G401.6 (cell line): ENCODE measurements around the gene UNC45B.
"Not testable (repeated sequence)": the region's sequence is repeated elsewhere in the genome, so short reads cannot be mapped to it uniquely, and the experiment has no call there.

Experiments used
- FAIRE-seq: peaks from 2 replicates; lab custom pipeline; 2012; peaks lifted over from hg19 to GRCh38; lab: Jason Lieb, UNC

UNC45B gene

DNA sequence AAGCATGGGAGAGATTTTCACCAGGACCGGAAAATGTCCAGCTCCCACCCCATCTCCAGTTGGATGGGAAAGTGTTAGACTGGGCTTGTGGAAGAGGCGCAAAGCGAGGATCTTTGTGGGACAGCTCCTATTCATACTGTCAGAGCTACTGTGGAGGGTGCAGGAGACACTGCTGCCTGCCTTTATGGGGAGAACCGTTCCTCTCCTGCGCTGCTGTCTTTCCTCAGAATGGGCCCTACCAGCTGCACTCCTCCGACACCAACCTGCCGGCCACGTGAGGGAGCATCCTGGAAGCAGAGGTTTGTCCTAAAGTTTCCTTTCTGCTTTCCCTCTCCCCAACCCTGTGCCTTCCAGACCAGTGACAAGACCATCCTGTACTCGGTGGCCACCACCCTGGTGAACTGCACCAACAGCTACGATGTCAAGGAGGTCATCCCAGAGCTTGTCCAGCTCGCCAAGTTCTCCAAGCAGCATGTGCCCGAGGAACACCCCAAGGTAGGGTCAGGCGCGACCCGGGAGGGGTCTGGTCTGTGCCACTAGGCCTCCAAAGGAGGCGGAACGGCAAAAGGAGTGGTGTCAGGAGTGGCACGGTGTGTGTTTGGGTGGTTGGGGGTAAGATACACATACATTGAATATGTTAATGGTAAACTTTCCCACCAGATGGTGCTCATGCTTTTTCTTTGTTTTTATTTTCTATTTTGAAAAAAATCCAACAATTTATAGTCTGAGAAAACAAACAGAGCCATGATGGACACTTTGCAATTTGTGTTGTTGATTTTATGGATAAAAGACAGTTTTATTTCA is 23.6 kb downstream of the UNC45B start:
- peak; percentile 40 for FAIRE-seq

DNA sequence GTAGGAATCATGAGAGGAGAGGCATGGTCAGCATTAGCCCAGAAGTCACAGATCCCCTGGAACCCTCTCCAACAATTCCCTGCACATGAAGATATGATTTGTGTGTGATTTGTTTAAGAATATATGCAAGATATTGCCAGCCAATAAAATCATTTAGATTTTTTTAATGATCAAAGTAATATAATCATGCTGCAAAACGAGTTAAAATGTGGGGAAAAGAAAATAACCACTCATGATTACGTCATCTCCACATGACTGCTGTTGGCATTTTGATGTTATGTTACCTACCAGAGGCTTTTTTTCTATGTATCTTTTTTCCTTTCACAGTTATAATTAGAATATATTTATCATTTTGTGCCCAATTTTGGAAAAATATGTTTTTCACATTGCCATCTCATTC is 24.2 kb downstream of the UNC45B start:
- FAIRE-seq = no peak

DNA sequence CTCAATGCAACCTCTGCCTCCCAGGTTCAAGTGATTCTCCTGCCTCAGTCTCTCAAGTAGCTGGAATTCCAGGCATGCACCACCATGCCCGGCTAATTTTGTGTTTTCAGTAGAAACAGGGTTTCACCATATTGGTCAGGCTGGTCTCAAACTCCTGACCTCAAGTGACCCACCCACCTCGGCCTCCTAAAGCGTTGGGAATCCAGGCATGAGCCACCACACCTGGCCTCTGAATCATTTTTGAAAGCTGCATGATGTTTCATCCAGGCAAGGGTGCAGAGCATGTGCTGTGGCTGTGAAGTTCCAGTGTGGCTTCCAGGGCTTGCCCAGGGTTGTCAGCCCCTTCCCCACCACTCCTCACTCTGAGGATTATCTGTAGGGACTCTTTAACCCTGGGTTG is 24.7 kb downstream of the UNC45B start:
- FAIRE-seq = not testable (repeated sequence)

DNA sequence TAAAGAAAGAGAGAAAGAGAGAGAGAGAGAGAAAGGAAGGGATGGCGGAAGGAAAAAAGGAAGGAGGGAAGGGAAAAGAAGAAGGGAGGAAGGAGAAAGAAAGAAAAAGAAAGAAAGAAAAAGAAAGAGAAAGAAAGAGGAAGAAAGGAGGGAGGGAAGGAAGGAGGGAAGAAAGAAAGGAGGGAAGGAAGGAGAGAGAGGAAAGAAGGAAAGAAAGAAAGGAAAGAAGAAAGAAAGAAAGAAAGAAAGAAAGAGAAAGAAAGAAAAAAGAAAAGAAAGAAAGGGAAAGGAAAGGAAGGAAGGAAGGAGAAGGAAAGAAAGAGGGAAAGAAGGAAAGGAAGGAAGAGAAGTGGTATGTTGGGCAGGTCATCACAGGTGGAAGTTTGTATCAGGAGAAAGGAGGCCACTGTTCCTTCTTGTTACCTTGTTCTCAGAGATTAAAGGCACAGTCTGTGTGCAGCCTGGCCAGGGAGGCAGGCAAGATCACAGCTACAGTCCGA is 27.3 kb downstream of the UNC45B start:
- FAIRE-seq = no peak

DNA sequence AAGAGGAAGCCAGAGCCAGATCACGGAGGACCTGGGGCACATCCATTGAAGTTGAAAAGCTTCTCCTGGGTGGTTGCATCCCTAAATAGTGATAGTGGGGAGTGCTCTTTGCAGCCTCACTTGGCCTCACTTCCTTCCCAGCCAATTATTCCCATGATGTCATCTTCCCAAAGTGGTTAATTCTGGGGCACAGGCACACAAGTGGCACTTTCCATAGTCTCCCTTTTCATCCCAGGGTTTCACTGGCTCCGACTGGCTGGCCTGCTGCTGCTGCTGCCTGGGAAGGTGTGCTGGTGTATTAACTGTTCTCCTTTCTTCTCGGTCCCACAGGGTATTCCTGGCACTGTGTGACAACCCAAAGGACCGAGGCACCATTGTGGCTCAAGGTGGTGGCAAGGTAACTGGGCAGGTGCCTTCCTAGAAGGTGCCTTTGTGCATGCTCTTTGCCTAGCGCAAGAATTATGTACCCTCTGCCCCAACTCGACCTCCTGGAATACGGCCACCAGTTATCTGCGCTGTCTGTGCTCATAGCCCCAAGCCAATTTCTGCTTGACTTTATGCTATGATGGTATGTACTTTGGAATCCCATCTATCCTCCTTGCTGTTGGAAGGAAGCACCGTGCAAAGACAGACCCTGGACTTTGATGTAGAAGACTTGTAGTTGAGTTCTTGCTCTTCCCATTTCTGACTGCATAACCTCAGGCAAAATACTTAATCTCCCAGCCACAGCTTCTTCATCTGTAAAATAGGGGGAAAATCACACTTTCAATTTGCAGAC is 28.2 kb downstream of the UNC45B start:
- no peak for FAIRE-seq

DNA sequence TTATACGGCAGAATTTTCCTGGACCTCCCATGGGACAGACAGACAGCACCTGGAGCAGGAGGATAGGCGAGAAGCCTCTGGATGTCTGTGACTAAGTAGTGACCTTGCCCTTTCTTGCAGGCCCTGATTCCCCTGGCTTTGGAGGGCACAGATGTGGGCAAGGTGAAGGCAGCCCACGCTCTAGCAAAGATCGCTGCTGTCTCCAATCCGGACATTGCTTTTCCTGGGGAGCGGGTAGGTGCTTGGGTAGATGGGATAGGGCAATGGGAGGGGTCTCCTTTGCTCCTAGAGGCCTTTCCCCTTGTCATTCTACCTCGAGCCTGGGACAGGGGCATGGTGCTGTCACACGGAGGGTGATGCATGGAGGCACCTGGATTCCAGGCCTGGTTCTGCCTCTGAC is 29.3 kb downstream of the UNC45B start:
- FAIRE-seq = no peak

DNA sequence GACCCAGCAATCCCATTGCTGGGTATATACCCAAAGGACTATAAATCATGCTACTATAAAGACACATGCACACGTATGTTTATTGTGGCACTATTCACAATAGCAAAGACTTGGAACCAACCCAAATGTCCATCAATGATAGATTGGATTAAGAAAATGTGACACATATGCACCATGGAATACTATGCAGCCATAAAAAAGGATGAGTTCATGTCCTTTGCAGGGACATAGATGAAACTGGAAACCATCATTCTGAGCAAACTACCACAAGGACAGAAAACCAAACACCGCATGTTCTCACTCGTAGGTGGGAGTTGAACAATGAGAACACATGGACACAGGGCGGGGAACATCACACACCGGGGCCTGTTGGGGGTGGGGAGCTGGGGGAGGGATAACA is 31.8 kb downstream of the UNC45B start:
- not testable (repeated sequence) for FAIRE-seq

DNA sequence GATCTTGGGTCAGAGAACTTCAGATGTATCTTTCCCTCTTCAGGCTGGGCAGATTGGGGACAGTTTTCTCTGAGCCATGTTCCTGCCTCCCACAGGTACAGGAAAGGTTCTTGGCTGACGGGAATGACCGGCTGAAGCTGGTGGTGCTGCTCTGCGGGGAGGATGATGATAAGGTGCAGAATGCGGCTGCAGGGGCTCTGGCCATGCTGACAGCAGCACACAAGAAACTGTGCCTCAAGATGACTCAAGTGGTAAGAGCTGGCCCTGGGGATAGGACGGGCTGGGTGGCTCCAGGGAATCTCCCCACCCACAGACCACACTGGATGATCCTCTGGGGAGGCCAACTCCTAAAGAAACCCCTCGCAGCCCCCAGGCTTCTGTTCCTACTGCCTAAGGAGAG is 35.7 kb downstream of the UNC45B start:
- no peak for FAIRE-seq

DNA sequence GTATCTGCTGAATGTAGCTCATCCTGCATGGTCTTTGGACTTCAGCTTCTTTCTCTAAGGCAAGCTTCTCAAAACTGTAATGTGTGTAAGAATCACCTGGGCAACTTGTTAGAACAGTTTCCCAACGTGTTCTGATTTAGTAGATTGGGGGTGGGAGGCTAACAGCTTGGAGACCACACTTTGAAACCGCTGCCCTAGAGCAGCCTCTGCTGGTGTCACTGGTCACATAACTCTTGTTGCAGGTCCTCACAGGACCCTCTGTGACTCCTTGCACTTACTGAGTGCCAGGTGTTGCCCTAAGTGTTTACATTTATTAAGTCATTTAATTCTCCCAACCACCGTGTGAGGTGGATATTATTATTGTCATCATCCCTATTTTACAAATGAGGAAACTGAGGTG is 36.7 kb downstream of the UNC45B start:
- no peak for FAIRE-seq

DNA sequence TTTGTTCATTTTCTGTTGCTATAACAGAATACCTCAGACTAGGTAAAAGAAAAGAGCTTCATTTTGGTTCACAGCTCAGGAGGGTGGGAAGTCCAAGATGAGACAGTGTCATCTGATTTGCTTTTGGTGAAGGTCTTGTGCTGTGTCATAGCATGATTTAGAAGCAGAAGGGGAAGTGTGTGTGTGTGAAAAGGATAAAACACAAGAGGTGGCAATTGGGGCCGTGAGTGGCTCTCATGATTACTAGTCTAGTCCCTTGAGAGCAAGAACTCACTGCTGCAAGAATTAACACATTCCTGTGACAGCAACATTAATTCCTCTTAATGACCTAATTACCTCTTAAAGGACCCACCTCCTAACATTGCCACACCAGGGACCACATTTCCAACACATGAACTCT is 38.2 kb downstream of the UNC45B start:
- FAIRE-seq = no peak

DNA sequence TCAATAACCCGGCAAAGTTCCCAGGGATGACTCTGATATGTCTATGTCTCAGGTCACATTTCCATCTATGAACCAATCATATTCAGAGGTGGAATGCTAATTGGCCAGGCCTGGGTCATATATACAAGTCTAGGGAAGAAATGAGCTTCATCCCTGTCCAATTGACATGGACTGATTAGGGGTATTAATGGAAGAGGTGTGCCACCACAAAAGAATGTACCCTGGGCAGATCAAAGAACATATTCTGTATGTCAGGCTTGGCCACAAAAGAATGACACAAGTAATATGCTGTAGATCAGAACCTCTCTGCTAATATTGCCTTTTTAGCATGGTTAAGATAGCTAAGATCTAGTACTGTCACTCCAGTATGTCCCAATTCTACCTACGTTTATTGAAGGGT is 39.9 kb downstream of the UNC45B start:
- no peak for FAIRE-seq

DNA sequence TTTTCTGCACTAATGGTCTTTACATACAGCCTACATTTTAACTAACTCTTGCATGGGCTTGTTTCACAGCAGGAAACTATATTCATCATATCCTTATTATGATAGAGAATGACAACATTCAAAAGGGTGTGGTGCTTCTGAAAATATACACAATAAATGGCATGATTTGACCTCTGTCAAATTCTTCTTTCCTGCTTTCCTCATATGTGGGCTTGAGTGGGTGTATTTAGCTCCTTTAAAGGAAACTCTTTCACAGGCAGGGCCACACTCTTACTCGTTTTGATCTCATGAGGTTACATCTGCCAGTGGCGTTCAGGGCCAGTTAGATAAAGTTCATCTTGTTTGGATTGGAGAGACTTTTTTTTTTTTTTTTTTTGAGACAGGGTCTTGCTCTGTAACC is 40.5 kb downstream of the UNC45B start:
- FAIRE-seq = no peak

DNA sequence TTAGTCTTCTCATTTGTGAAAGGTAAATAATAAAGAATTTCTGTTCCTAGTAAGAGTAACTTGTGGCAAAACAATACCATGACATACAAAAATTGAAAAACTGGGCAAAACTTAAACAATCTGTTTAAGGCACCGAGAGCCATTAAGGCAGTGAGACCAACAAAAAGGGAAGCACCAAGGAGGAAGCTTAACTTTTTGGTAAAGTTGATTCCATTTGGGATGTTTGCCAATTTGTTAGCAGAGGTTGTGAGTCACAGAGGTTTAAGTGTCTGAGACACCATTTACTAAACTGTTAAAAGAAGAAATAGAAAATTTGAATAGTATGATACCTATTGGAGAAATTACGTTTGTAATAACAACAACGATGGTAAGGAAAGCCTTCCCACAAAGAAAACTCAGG is 41.7 kb downstream of the UNC45B start:
- no peak for FAIRE-seq

DNA sequence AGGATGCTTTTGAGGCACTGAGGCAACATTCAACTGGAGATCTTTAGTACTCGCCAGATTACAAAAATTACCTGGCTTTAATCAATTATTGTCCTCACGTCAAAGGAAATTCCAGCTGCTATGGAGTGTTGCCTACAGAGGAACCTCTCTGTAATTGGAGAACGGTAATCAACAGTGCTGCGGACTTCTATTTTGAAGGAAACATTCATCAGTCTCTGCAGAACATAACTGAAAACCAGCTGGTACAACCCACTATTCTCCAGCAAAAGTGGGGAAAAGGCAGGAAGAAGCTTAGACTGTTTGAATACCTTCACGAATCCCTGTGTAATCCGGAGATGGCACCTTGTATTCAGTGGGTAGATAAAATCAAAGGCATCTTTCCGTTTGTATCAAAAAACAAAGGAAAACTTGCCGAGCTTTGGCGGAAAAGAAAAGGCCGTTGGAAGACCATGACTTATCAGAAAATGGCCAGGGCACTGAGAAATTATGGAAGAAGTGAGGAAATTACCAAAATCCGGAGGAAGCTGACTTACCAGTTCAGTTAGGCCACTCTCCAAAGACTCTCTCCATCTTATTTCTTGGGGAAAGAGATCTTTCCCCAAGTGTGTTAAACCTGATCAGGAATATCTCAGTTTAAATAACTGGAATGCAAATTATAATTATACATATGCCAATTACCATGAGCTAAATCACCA is 43.5 kb downstream of the UNC45B start:
- FAIRE-seq = no peak

DNA sequence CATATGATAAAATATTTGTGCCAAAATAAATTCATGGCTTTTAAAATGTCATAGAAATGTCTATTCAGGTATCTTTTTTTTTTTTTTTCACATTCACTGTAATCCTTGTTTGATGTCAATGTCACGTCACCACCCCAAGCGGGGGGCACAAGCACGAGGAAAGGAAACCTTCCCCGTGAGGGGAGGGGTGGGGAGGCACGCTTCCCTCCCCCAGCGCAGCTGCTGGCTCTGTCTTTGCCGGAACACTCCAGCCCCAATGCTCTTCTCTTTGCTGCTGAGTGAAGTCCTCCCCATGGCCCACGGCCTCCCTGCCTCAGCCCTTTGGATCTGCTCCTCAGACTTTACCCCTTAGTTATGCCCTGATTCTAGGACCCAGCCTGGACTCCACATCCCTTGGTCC is 45.1 kb downstream of the UNC45B start:
- no peak for FAIRE-seq

DNA sequence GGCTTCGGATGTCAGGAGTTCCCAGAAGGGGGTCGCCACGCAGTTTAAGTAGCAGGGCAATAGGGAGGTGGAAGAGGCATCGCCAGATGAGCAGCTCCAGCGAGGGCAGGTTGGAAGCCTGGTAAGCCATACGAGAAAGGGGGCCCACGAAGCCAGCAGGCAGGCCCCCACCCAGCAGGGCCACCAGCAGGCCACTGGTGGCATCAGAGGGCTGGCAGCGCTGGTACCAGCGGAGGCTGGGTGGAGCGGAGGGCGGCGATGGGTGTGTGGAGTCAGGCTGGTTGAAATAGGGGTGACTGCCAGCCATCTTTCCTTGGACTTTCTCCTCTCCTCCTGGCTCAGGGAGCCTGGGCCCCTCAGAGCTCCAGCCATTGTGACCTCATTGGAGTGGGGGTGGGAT is 46.4 kb downstream of the UNC45B start, which contains the start of gene SLC35G3:
SLC35G3 (minus strand) TSS at position 393 of the 400 bp plus-strand sequence; CDS start at position 307, 86 bp downstream.
- not testable (repeated sequence) for FAIRE-seq

DNA sequence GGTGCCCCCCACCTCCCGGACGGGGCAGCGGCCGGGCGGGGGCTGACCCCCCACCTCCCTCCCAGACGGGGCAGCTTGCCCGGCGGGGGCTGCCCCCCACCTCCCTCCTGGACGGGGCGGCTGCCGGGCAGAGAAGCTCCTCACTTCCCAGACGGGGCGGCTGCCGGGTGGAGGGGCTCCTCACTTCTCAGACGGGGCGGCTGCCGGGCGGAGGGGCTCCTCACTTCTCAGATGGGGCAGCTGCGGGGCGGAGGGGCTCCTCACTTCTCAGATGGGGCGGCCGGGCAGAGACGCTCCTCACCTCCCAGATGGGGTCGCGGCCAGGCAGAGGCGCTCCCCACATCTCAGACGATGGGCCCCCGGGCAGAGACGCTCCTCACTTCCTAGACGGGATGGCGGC is 47.4 kb downstream of the UNC45B start:
- not testable (repeated sequence) for FAIRE-seq

DNA sequence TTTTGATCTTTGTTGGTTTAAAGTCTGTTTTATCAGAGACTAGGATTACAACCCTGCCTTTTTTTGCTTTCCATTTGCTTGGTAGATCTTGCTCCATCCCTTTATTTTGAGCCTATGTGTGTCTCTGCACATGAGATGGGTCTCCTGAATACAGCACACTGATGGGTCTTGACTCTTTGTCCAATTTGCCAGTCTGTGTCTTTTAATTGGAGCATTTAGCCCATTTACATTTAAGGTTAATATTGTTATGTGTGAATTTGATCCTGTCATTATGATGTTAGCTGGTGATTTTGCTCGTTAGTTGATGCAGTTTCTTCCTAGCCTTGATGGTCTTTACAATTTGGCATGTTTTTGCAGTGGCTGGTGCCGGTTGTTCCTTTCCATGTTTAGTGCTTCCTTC is 55.0 kb downstream of the UNC45B start:
- not testable (repeated sequence) for FAIRE-seq

DNA sequence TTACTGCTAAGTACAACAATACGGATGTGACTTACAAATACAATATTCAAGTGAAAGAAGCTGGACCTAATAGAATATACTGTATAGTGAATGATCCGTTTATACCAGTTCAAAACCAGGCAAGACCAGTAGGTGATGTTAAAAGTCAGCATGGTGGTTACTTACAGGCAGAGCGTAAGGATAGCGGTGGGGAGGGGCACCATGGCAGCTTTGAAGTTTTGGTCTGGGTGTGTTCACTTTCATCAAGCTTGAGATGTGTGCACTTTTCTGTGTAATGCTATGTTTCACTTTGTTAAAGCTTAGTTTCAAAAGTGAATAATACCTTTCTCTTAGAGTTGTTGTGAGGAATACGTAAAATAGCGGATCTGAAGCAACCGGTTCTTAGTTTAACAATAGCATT is 63.1 kb downstream of the UNC45B start:
- FAIRE-seq = no peak

DNA sequence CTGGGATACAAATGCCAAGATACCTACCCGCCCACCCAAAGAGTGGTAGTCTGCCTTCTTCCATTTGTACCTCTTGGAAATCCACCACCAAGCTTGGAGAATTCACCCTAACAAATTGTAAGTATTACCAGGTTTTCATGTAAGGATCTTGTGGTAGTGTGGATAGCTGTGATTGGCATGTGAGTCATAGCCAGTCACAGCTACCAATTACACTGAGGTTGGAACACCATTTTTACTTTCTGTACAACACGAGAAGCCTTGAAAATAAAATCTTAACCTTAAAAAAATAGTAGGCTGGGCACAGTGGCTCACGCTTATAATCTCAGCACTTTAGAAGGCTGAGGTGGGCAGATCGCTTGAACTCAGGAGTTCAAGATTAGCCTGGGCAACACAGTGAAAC is 65.1 kb downstream of the UNC45B start:
- FAIRE-seq = no peak

DNA sequence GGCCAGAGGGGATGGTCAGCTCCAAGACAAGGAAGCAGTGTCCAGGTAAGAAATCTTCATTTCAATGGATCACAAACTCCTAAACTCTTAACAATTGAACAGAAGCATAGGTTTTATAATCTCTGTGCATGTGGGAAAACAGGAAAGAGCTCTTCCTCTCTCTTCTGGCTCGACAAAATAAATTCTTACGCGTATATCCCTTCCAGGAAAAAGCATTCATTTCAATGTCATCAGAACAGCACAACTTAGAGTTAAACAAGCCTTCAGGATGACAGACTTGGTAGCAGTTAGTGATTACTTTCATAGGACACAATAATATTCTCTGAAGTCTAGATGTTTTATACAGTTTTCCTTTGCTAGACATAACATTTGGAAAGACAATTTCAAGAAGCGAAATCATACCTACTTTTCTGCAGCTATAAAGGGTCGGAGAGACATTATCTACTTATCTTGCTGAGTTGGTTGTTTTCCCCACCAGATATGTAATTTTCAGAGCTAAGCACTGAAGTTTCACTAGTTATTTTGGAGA is 65.9 kb downstream of the UNC45B start:
- FAIRE-seq = no peak

DNA sequence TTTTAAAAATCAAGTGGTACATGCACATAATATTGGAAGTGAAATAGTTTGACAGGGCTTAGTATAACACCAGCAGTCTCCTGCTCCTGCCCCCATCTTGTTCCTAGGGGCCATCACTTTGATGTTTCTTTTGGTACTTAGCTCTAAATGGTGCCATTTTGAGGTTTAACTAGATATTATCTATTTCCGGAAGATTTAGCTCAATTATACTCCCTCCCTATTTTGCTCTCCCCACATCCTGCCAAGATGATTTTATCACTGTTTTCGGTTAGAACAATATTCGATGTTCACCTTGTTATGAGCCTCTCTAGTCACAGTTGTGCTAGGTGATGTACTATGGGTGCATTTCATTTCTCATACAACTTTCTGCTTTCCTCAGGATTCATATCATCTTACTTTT is 66.6 kb downstream of the UNC45B start:
- FAIRE-seq = no peak
